CD14-positive monocyte (primary cell): ENCODE measurements around the gene VPS39. TPM values are rescaled to one million over a fixed set of nuclear protein-coding genes. Genes with fewer than 3 reads are reported as not detected.
A peak's percentile ranks its signal among the peaks of the same experiment; 100 is the strongest.

Experiments
- DNase-seq, 3 donors: peaks; one replicate each; pipeline ENCODE4 v3.0.0-alpha.2; 2011 to 2022
- H2AFZ ChIP-seq: 2 replicates; pipeline ENCODE4 v1.6.0; 2012; ENCODE audit warnings: mild to moderate bottlenecking, low read depth, low read length, inconsistent platforms; ENCODE audit not compliant: insufficient read depth, poor library complexity, severe bottlenecking
- H3K27ac ChIP-seq, 2 donors: 1 replicate in 1 of 2; 2 replicates in 1 of 2; pipeline ENCODE4 v1.5.1; 2012 to 2013; ENCODE audit warnings: low read length in 2 of 2, control low read depth in 1 of 2, inconsistent platforms in 1 of 2, low read depth in 1 of 2, mild to moderate bottlenecking in 1 of 2
- H3K27me3 ChIP-seq, 2 donors: one replicate each; pipeline versions ENCODE4 v1.6.0 to v1.6.1; 2011 to 2013; ENCODE audit warnings: low read length in 2 of 2; ENCODE audit not compliant: control insufficient read depth in 2 of 2, insufficient read depth in 2 of 2
- H3K36me3 ChIP-seq, 2 donors: replicated peaks in 1 of 2; 1 replicate in 1 of 2; 2 replicates in 1 of 2; pipeline versions ENCODE4 v1.5.1 to v1.6.1; 2012 to 2013; ENCODE audit warnings: low read length in 2 of 2, control low read depth in 1 of 2, inconsistent platforms in 1 of 2, mild to moderate bottlenecking in 1 of 2; ENCODE audit not compliant: insufficient read depth in 2 of 2, control insufficient read depth in 1 of 2
- H3K4me1 ChIP-seq, 2 donors: 1 replicate in 1 of 2; 2 replicates in 1 of 2; pipeline versions ENCODE4 v1.5.1 to v1.6.1; 2012 to 2013; ENCODE audit warnings: low read length in 2 of 2, control low read depth in 1 of 2, inconsistent platforms in 1 of 2, mild to moderate bottlenecking in 1 of 2, moderate library complexity in 1 of 2; ENCODE audit not compliant: insufficient read depth in 2 of 2, control insufficient read depth in 1 of 2
- H3K4me2 ChIP-seq: replicated peaks from 2 replicates; pipeline ENCODE3; 2012; ENCODE audit warnings: low read length, moderate library complexity, mild to moderate bottlenecking; ENCODE audit not compliant: poor library complexity, severe bottlenecking; ENCODE audit errors: extremely low read depth
- H3K4me3 ChIP-seq, 3 experiments: fragments of 200-600 bp in 1 of 3; sonication (generic) in 1 of 3; replicated peaks in 1 of 3; 1 replicate in 2 of 3; 2 replicates in 1 of 3; pipeline ENCODE4 v1.5.1; 2011 to 2013; ENCODE audit warnings: low read length in 3 of 3, mild to moderate bottlenecking in 3 of 3, control low read depth in 2 of 3, low read depth in 2 of 3, inconsistent platforms in 1 of 3, moderate library complexity in 1 of 3
- H3K79me2 ChIP-seq: 2 replicates; pipeline ENCODE4 v1.6.0; 2012; ENCODE audit warnings: mild to moderate bottlenecking, control low read depth, inconsistent platforms, low read length, moderate library complexity; ENCODE audit not compliant: insufficient read depth
- H3K9ac ChIP-seq: 2 replicates; pipeline ENCODE4 v1.6.0; 2017; ENCODE audit warnings: low read length, mild to moderate bottlenecking; ENCODE audit not compliant: insufficient read depth, poor library complexity, severe bottlenecking
- H3K9me3 ChIP-seq, 2 donors: replicated peaks in 1 of 2; 1 replicate in 1 of 2; 2 replicates in 1 of 2; pipeline versions ENCODE4 v1.5.1 to v1.6.1; 2012 to 2013; ENCODE audit warnings: low read length in 2 of 2, control low read depth in 1 of 2; ENCODE audit not compliant: control insufficient read depth in 1 of 2, insufficient read depth in 1 of 2
- H4K20me1 ChIP-seq: 2 replicates; pipeline ENCODE4 v1.6.0; 2012; ENCODE audit warnings: mild to moderate bottlenecking, low read length, control low read depth, moderate library complexity; ENCODE audit not compliant: insufficient read depth
- H3K27ac Mint-ChIP-seq, 7 donors: one replicate each; pipeline ENCODE4 v1.8.0; 2020; ENCODE audit warnings: mild to moderate bottlenecking in 7 of 7, mixed read lengths in 7 of 7, moderate library complexity in 6 of 7, inconsistent platforms in 2 of 7
- H3K27me3 Mint-ChIP-seq, 3 donors: one replicate each; pipeline ENCODE4 v1.8.0; 2021 to 2022; ENCODE audit warnings: low read depth in 3 of 3, mild to moderate bottlenecking in 3 of 3, mixed read lengths in 3 of 3, moderate library complexity in 3 of 3, inconsistent platforms in 1 of 3
- H3K36me3 Mint-ChIP-seq, 2 donors: one replicate each; pipeline ENCODE4 v1.8.0; 2020; ENCODE audit warnings: mixed read lengths in 2 of 2, inconsistent platforms in 1 of 2, mild to moderate bottlenecking in 1 of 2
- H3K4me1 Mint-ChIP-seq: one replicate; pipeline ENCODE4 v1.8.0; 2020; ENCODE audit warnings: mild to moderate bottlenecking, mixed read lengths
- H3K4me3 Mint-ChIP-seq, 2 donors: one replicate each; pipeline ENCODE4 v1.8.0; 2020; ENCODE audit warnings: mild to moderate bottlenecking in 2 of 2, mixed read lengths in 2 of 2, moderate library complexity in 1 of 2
- H3K9me3 Mint-ChIP-seq, 7 donors: one replicate each; pipeline ENCODE4 v1.8.0; 2020 to 2022; ENCODE audit warnings: mixed read lengths in 7 of 7, mild to moderate bottlenecking in 6 of 7, moderate library complexity in 6 of 7, inconsistent platforms in 2 of 7
- WGBS: methylation state at CpG from one replicate; pipeline ENCODE4 v1.1.5; 2013; ENCODE audit warnings: missing lambda C conversion rate; ENCODE audit not compliant: insufficient coverage; 5-methylcytosine and 5-hydroxymethylcytosine counted together
- intact Hi-C, 2 donors: fragments of 100-400 bp; cut with micrococcal nuclease; formaldehyde crosslinking; loops; one replicate each; pipeline versions ENCODE4 v1.15.0 to v1.15.1; 2023
- polyA plus RNA-seq, 3 donors: library from polyadenylated mRNA; depleted of rRNA in 1 of 3; unstranded in 2 of 3; stranded (reverse) in 1 of 3; fragments of 300-500 nt in 2 of 3; fragments of >200 nt in 1 of 3; fragmentation: Illumina TruSeq in 2 of 3; gene quantifications; 1 replicate in 2 of 3; 2 replicates in 1 of 3; pipeline ENCODE4 v1.2.3, GENCODE V29; 2012 to 2021
- TF ChIP-seq, protein P1 (sequence below): fragments of 200-600 bp; IDR thresholded peaks from one replicate; pipeline ENCODE4 v1.8.0; 2022; ENCODE audit warnings: antibody characterized with exemption, mild to moderate bottlenecking

Gene VPS39
- polyA plus RNA-seq, 3 donors: 16.8 to 102 (median 25.8) TPM

DNA sequence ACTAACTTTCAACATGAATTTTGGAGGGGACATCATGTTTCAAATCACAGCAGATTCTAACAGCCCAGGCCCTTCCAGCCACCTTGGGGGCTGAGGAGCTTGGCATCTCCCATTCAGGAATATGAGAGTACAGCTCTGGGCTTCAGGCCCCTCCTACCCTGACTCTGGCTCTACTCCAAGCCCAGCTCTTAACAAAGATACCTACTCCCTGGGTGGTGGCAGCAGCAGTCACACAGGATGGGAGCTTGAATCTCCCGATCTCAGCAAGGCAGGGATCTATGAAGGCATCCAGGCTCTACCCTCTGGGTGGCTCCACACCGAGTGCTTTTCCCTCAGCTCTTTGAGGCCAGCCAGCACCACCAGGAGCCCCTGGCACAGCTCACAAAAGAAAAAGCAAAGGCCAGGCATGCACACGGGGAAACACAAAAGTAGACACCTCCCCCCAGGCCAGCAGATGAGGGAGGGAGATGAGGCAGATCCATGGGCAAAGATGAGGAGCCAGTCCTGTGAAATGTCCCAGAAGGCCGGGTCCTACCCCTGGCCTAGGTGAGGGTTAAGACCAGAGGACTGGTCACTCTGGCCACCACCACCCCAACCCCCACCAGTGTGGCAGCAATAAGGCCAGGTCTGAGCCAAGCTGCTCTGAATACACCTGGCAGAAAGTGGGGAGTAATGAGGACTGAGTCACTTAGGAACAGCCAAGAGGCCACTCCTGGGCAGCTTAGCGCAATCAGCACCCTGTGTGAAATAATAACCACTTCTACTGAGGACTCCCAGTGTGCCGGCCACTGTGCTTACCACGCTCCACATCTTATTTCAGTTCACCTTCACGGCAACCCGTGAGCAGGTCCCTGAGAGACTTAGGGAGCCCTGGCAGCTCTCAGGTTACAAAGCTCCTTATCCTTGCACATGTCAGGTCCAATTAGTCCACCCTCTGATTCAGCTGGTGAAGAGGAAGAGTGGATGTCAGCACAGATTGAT is 76.0 kb downstream of the VPS39 start:
- no peak overlapping the region for H3K4me3 Mint-ChIP-seq
- Histone ChIP-seq H3K27ac (no peak overlapping the region), H3K4me2 (no peak overlapping the region), H3K9ac (no peak overlapping the region), H3K36me3 (no peaks in the 10 kb centered on the region), H3K79me2 (no peaks in the 10 kb centered on the region), H3K9me3 (no peaks in the 10 kb centered on the region), H3K4me3 (no peak overlapping the region), H3K4me1 (peaks cover 0 to 4% of the 10 kb centered on the region in 2 donors), H4K20me1 (no peaks in the 10 kb centered on the region), H3K27me3 (no peaks in the 10 kb centered on the region), H2AFZ (peak overlapping the region; percentile 41)
- no peaks in the 10 kb centered on the region for H3K9me3 Mint-ChIP-seq
- TF ChIP-seq, protein P1, sequence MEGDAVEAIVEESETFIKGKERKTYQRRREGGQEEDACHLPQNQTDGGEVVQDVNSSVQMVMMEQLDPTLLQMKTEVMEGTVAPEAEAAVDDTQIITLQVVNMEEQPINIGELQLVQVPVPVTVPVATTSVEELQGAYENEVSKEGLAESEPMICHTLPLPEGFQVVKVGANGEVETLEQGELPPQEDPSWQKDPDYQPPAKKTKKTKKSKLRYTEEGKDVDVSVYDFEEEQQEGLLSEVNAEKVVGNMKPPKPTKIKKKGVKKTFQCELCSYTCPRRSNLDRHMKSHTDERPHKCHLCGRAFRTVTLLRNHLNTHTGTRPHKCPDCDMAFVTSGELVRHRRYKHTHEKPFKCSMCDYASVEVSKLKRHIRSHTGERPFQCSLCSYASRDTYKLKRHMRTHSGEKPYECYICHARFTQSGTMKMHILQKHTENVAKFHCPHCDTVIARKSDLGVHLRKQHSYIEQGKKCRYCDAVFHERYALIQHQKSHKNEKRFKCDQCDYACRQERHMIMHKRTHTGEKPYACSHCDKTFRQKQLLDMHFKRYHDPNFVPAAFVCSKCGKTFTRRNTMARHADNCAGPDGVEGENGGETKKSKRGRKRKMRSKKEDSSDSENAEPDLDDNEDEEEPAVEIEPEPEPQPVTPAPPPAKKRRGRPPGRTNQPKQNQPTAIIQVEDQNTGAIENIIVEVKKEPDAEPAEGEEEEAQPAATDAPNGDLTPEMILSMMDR: no peak
- peaks cover 0 to 5% (median 1%) of the 10 kb centered on the region in 3 donors for H3K27me3 Mint-ChIP-seq
- intact Hi-C loops: loop anchor here in 1 of 2 donors (5.0 kb wide), 1 partner anchor 145 kb away; no protein-coding TSS in a partner anchor
- no peaks in the 10 kb centered on the region for H3K36me3 Mint-ChIP-seq
- WGBS: 93% methylated on average over 3 of the region's 9 CpGs
- peaks cover 3% of the 10 kb centered on the region for H3K4me1 Mint-ChIP-seq
- peak in 1 of 3 donors; percentile 1 for DNase-seq
- no peak overlapping the region for H3K27ac Mint-ChIP-seq

DNA sequence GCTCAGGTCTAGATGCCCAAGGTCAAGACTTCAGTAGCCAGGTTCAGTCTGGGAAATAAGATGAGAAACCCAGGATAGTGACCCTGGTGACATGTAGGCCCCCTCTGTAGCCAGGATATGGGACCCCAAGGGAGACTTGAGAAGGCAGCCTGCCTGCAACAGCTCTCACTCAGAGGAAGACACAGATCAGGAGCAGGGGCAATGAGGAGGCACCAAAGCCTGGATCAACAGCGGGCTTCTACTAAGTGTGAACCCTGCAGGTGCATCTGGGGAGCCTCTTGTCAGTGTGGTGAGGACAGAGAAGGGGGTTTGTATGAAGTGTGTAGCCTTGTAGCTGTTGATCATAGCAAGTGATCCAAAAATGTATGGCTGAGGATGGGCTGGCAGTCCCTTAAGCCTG is 77.1 kb downstream of the VPS39 start:
- Histone ChIP-seq H3K9ac (no peak overlapping the region), H3K27ac (no peak overlapping the region), H3K4me2 (no peak overlapping the region), H3K4me1 (peaks cover 0 to 4% of the 10 kb centered on the region in 2 donors), H2AFZ (no peak overlapping the region), H3K79me2 (no peaks in the 10 kb centered on the region), H3K36me3 (no peaks in the 10 kb centered on the region), H3K9me3 (no peaks in the 10 kb centered on the region), H3K4me3 (no peak overlapping the region), H4K20me1 (no peaks in the 10 kb centered on the region), H3K27me3 (no peaks in the 10 kb centered on the region)
- no peak overlapping the region for H3K4me3 Mint-ChIP-seq
- 100% methylated on average over 1 of the region's 1 CpG for WGBS
- no peaks in the 10 kb centered on the region for H3K9me3 Mint-ChIP-seq
- peaks cover 3% of the 10 kb centered on the region for H3K4me1 Mint-ChIP-seq
- H3K27me3 Mint-ChIP-seq: peaks cover 0 to 5% (median 1%) of the 10 kb centered on the region in 3 donors
- intact Hi-C loops: loop anchor here in 1 of 2 donors (5.0 kb wide), 1 partner anchor 144 kb away; no protein-coding TSS in a partner anchor
- TF ChIP-seq, protein P1: no peak
- no peaks in the 10 kb centered on the region for H3K36me3 Mint-ChIP-seq
- DNase-seq: no peak
- H3K27ac Mint-ChIP-seq: no peak overlapping the region
